ENCODE data around the gene ALG12. TPM values are rescaled to one million over a fixed set of nuclear protein-coding genes. Genes with fewer than 3 reads are reported as not detected.

ALG12 gene
- total and polyA plus RNA-seq, 2 of the 13 experiments (the other 11 are each of a cell fraction or from before 2014, with no cell fraction given) = 7.8 to 15.8 TPM

- TF ChIP-seq FOXO4 (CRISPR knock-in tag; conservative IDR thresholded peaks at IDR 0.05) = no peak
- TF ChIP-seq NCOA2 (CRISPR knock-in tag; IDR thresholded peaks at IDR 0.05) = no peak
- TF ChIP-seq RXRA (CRISPR knock-in tag; IDR thresholded peaks at IDR 0.05) = no peak; the same call in 1 of the 2 replicates
- no peak for TF ChIP-seq LCORL (IDR thresholded peaks at IDR 0.05)
- no peak for TF ChIP-seq LCORL (CRISPR knock-in tag; IDR thresholded peaks at IDR 0.05)
- peak; percentile 99 for TF ChIP-seq RAD21 (CRISPR knock-in tag; IDR thresholded peaks at IDR 0.05)
- 0 out of 2 replicates have a peak, but pooled peaks have one; percentile 21 for TF ChIP-seq ZBTB7B (CRISPR knock-in tag; IDR thresholded peaks at IDR 0.05)
- TF ChIP-seq NONO (IDR thresholded peaks at IDR 0.05) = no peak
- no peak for TF ChIP-seq NONO (CRISPR knock-in tag; conservative IDR thresholded peaks at IDR 0.05)
- no peak for TF ChIP-seq AKAP8 (CRISPR knock-in tag; IDR thresholded peaks at IDR 0.05)
- peak; percentile 81; the same call in 1 of the 2 replicates for TF ChIP-seq ZNF121 (CRISPR knock-in tag; IDR thresholded peaks at IDR 0.05)
- no peak for TF ChIP-seq ERF (CRISPR knock-in tag; IDR thresholded peaks at IDR 0.05)
These were observed 11.2 kb upstream of the ALG12 start (continued) for GRCh38 chr22:49929211-49929979.

GRCh38 chr22:49928555-49929210 is 10.4 kb upstream of the ALG12 start:
- intact Hi-C loops (cut with micrococcal nuclease; ENCODE audit: unreplicated experiment) = no loop called here
- TF ChIP-seq TP53 (CRISPR knock-in tag; conservative IDR thresholded peaks at IDR 0.05) (no peak), ZNF260 (CRISPR knock-in tag; IDR thresholded peaks at IDR 0.05; ENCODE audit: borderline replicate concordance, low read depth) (no peak), ZNF362 (CRISPR knock-in tag; IDR thresholded peaks at IDR 0.05; ENCODE audit: borderline replicate concordance) (no peak), ZNF543 (CRISPR knock-in tag; IDR thresholded peaks at IDR 0.05) (no peak), CSRNP1 (CRISPR knock-in tag; IDR thresholded peaks at IDR 0.05) (no peak), SNAPC5 (CRISPR knock-in tag; IDR thresholded peaks at IDR 0.05; ENCODE audit: borderline replicate concordance) (no peak), MTA3 (CRISPR knock-in tag; IDR thresholded peaks at IDR 0.05) (no peak), ZNF570 (CRISPR knock-in tag; IDR thresholded peaks at IDR 0.05; ENCODE audit: borderline replicate concordance) (no peak)

More at GRCh38 chr22:49928555-49929210, 10.4 kb upstream of the ALG12 start:
- Histone ChIP-seq H3K9me3 (ENCODE audit: low read length) (no peaks in the 10 kb centered on the region), H3K4me2 (ENCODE audit: low read depth, low read length) (no peak overlapping the region), H3K9ac (ENCODE audit: insufficient read depth, low read depth, low read length) (no peak overlapping the region), H3K27me3 (ENCODE audit: control insufficient read depth in 1 of 2, insufficient read depth in 2 of 2, low read length in 2 of 2) (peaks cover 3 to 10% of the 10 kb centered on the region in 2 experiments; a peak in 4 of 5 replicates), H4K20me1 (ENCODE audit: insufficient read depth, low read length) (no peaks in the 10 kb centered on the region), H3K4me1 (ENCODE audit: insufficient read depth, low read length) (peaks cover 36% of the 10 kb centered on the region), H3K36me3 (replicated peaks in 1 of 2; ENCODE audit: control insufficient read depth in 1 of 2, insufficient read depth in 2 of 2, low read length in 2 of 2) (no peaks in the 10 kb centered on the region; a peak in 1 of 5 replicates), H2AFZ (ENCODE audit: low read length) (no peak overlapping the region), H3K27ac (ENCODE audit: extremely low read length, insufficient read depth, low read length) (no peak overlapping the region), H3K79me2 (ENCODE audit: insufficient read depth, low read length) (no peaks in the 10 kb centered on the region), H3K4me3 (replicated peaks in 1 of 3; ENCODE audit: insufficient read depth in 1 of 3, low read depth in 2 of 3, low read length in 3 of 3) (no peak overlapping the region)
- ChIA-PET CTCF (ENCODE audit: low intra/inter-chr PET ratio, low total read pairs) (interaction anchor here (0.6 to 3.2 kb wide), 3 partner anchors 64 to 102 kb away, joined by 3 to 63 read pairs (median 26); partner anchors contain the start of gene IL17REL), POLR2A (no interaction called here)
- BruUV-seq (replicated peaks) = no TSS peak
- DNase-seq (ENCODE audit: low spot score) = no peak
- in situ Hi-C loops (cut with HindIII; ENCODE audit: extremely low pct_ligation_motif_present, low pct_unique_long_range_greater_than_20kb) = no loop called here
- 78% methylated on average over 23 of the region's 38 CpGs for WGBS (ENCODE audit: low lambda C conversion rate)
- no peak for ATAC-seq
- FAIRE-seq = no peak
